Adrenal gland (tissue), 12 donors: ENCODE results near the gene FPGS. TPM values are rescaled to one million over a fixed set of nuclear protein-coding genes. Genes with fewer than 3 reads are reported as not detected.
"Not testable (repeated sequence)": the region's sequence is repeated elsewhere in the genome, so short reads cannot be mapped to it uniquely, and the experiment has no call there.

Experiments used
- DNase-seq, 7 donors: peaks; one replicate each; pipeline ENCODE4 v3.0.0-alpha.2; 2019 to 2020
- H3K27ac ChIP-seq, 5 donors: fragments of 200-600 bp; sonication (generic) in 4 of 5; 1 replicate in 3 of 5; 2 replicates in 2 of 5; pipeline versions ENCODE4 v1.5.1 to v1.8.0; 2016 to 2020; ENCODE audit warnings: mild to moderate bottlenecking in 1 of 5
- H3K27me3 ChIP-seq: fragments of 200-600 bp; 2 replicates; pipeline ENCODE4 v1.8.0; 2021
- H3K36me3 ChIP-seq, 2 donors: fragments of 200-600 bp; replicated peaks in 1 of 2; 1 replicate in 1 of 2; 2 replicates in 1 of 2; pipeline versions ENCODE4 v1.5.1 to v1.8.0; 2018 to 2022
- H3K4me1 ChIP-seq, 2 donors: fragments of 200-600 bp; replicated peaks in 1 of 2; 1 replicate in 1 of 2; 2 replicates in 1 of 2; pipeline versions ENCODE4 v1.5.1 to v1.8.0; 2018 to 2021
- H3K4me3 ChIP-seq, 4 donors: fragments of 200-600 bp; sonication (generic) in 3 of 4; one replicate each; pipeline ENCODE4 v1.5.1; 2016 to 2018
- H3K9me3 ChIP-seq, 3 donors: fragments of 200-600 bp; sonication (generic) in 1 of 3; replicated peaks in 1 of 3; 1 replicate in 2 of 3; 2 replicates in 1 of 3; pipeline versions ENCODE4 v1.5.1 to v1.8.0; 2016 to 2021
- POLR2A ChIP-seq, 2 donors: fragments of 450-650 bp; IDR thresholded peaks; one replicate each; pipeline ENCODE4 v1.6.1; 2017; ENCODE audit warnings: antibody characterized with exemption in 2 of 2, mild to moderate bottlenecking in 2 of 2, moderate library complexity in 1 of 2
- whole genome bisulfite sequencing, 4 donors: extraction: QIAGEN DNeasy Blood & Tissue Kit in 2 of 4; methylation state at CpG; one replicate each; pipeline versions ENCODE4 v1.1.5 to v1.1.7; 2013 to 2017; 5-methylcytosine and 5-hydroxymethylcytosine counted together
- intact Hi-C, 2 donors: fragments of 100-400 bp; cut with DNase I; formaldehyde crosslinking; loops; one replicate each; pipeline versions ENCODE4 v1.14.1 to v1.15.0; 2022 to 2023
- polyA plus RNA-seq, 3 donors: library from polyadenylated mRNA; stranded (reverse); fragments of 200-250 nt in 2 of 3; fragments of 350-450 nt in 1 of 3; fragmentation: Illumina TruSeq in 1 of 3; extraction: RNeasy Lipid Tissue Mini Kit (QIAGEN cat#74804) in 1 of 3; gene quantifications; one replicate each; pipeline ENCODE4 v1.2.3, GENCODE V29; 2013 to 2014
- total RNA-seq, 9 donors: library from RNA; depleted of rRNA in 4 of 9; stranded (reverse); fragments of >200 nt in 4 of 9; fragments of 120-200 nt in 1 of 9; fragmentation: NEBNext Ultra II Directional in 1 of 9; extraction: Animal tissue kit (Norgen Biotek cat#: 25700) in 1 of 9; gene quantifications; one replicate each; pipeline versions ENCODE4 v1.1.0 to v1.2.4, GENCODE V29; 2013 to 2023
- TF ChIP-seq, protein P1 (sequence below), 6 experiments: fragments of 450-650 bp in 4 of 6; fragments of 200-600 bp in 2 of 6; sonication (generic) in 1 of 6; IDR thresholded peaks; 1 replicate in 5 of 6; 2 replicates in 1 of 6; pipeline versions ENCODE4 v1.5.1 to v1.8.0; 2016 to 2021; ENCODE audit warnings: antibody characterized with exemption in 6 of 6, mild to moderate bottlenecking in 2 of 6, moderate library complexity in 1 of 6
- donor health status: healthy with polysubstance abuse.
- donor health status: Bipolar disorder and iron deficiency.
- donor health status: DM: yes; HTN: yes; CAD: no.
- donor health status: DM: no; HTN: no; CAD: no.
- donor health status: DM: no; HTN: no; CAD: no.
- donor health status: DM: yes; HTN: yes; CAD: no.

The FPGS gene
- total and polyA plus RNA-seq, 12 donors, result 31.1 to 359 (median 120) TPM

- intact Hi-C loops, result no loop called here
- 25 to 47% (median 42%) methylated on average over 5 to 18 of the region's 18 CpGs; no CpG with 5 or more reads in 1 of the 4 donors for WGBS, 4 donors
- peak; percentile 57 to 94 (median 90) for DNase-seq
Measured at GRCh38 chr9:127838375-127839078, 35.8 kb downstream of the FPGS start.

DNA sequence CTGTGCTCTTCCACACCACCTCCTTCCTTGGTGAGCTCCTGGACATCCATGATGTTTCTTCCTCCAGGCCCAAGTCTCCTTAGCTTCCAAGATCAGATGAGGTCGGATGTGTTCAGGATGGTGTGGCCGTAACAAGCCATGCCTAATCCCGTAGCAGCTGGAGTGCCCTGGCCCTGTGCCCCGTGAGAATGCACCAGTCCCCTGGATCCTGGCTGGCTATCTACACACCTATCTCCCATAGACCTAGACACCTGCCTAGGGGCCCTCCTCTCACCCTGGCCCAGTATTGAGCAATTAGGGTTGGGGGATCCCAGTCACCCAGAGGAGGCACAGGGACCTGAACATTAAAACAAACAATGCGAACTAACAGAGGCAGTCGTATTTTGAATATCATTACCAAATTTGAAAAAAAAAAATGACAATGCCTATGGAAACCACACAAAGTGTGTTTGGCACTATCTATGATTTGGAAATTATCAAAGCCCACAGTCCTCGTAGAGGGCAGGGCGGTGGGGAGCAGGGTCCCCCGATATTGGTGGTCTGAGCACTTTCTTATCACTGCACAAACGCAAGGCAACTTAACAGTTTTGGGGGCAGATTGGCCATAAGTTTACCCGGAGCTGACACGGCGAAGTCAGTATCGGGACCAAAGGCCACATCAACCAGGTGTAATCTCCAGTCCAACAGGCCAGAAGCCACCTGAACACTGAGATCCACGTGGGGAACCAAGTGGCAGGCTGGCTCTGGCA is 38.6 kb downstream of the FPGS start:
- H3K4me3 ChIP-seq, result no peak overlapping the region
- peaks cover 15 to 58% of the 10 kb centered on the region in 2 donors for H3K4me1 ChIP-seq
- H3K27ac ChIP-seq, result peak overlapping the region in 2 of 5 donors; percentile 89 to 94
- DNase-seq, result no peak
- H3K36me3 ChIP-seq, result peaks cover 0 to 11% of the 10 kb centered on the region in 2 donors
- no peaks in the 10 kb centered on the region for H3K27me3 ChIP-seq
- TF ChIP-seq, protein P1, sequence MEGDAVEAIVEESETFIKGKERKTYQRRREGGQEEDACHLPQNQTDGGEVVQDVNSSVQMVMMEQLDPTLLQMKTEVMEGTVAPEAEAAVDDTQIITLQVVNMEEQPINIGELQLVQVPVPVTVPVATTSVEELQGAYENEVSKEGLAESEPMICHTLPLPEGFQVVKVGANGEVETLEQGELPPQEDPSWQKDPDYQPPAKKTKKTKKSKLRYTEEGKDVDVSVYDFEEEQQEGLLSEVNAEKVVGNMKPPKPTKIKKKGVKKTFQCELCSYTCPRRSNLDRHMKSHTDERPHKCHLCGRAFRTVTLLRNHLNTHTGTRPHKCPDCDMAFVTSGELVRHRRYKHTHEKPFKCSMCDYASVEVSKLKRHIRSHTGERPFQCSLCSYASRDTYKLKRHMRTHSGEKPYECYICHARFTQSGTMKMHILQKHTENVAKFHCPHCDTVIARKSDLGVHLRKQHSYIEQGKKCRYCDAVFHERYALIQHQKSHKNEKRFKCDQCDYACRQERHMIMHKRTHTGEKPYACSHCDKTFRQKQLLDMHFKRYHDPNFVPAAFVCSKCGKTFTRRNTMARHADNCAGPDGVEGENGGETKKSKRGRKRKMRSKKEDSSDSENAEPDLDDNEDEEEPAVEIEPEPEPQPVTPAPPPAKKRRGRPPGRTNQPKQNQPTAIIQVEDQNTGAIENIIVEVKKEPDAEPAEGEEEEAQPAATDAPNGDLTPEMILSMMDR (IDR thresholded peaks at IDR 0.05), result no peak
- TF ChIP-seq POLR2A (IDR thresholded peaks at IDR 0.05), result no peak
- no peaks in the 10 kb centered on the region for H3K9me3 ChIP-seq
- intact Hi-C loops, result no loop called here
- 80 to 84% (median 83%) methylated on average over 10 to 15 of the region's 15 CpGs for WGBS, 4 donors

More at GRCh38 chr9:127838375-127839078, 35.8 kb downstream of the FPGS start:
- Histone ChIP-seq H3K9me3 (no peaks in the 10 kb centered on the region), H3K27ac (peak overlapping the region in 4 of 5 donors; percentile 63 to 94 (median 86)), H3K4me1 (peaks cover 19 to 72% of the 10 kb centered on the region in 2 donors), H3K27me3 (no peaks in the 10 kb centered on the region), H3K36me3 (peaks cover 0 to 11% of the 10 kb centered on the region in 2 donors), H3K4me3 (no peak overlapping the region)
- TF ChIP-seq POLR2A (IDR thresholded peaks at IDR 0.05), result peak; percentile 52 to 54
- TF ChIP-seq, protein P1 (IDR thresholded peaks at IDR 0.05), result no peak

- intact Hi-C loops, result no loop called here
- WGBS, 4 donors, result 57 to 80% (median 69%) methylated on average over 13 to 16 of the region's 16 CpGs
- TF ChIP-seq, protein P1 (IDR thresholded peaks at IDR 0.05), result no peak
- TF ChIP-seq POLR2A (IDR thresholded peaks at IDR 0.05), result no peak
- Histone ChIP-seq H3K27me3 (no peaks in the 10 kb centered on the region), H3K36me3 (peaks cover 0 to 11% of the 10 kb centered on the region in 2 donors), H3K4me3 (no peak overlapping the region), H3K9me3 (no peaks in the 10 kb centered on the region), H3K27ac (peak overlapping the region in 4 of 5 donors; percentile 27 to 89 (median 64)), H3K4me1 (peaks cover 0 to 38% of the 10 kb centered on the region in 2 donors)
- DNase-seq, result peak in 4 of 7 donors; percentile 45 to 74 (median 55)
Measured at GRCh38 chr9:127844821-127845359, 42.2 kb downstream of the FPGS start.

DNA sequence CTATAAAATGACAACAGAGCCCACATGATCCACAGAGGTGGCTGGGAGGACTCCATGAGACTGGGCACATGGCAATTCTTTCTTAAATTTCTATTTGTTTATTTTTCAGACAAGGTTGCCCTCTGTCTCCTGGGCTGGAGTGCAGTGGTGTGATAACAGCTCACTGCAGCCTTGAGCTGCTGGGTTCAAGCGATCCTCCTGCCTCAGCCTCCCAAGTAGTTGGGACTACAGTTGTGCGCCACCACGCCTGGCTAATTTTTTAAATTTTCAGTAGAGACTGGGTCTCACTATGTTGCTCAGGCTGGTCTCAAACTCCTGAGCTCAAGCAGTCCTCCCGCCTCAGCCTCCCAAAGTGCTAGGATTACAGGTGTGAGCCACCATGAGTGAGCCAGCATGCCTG is 42.9 kb downstream of the FPGS start:
- intact Hi-C loops, DNase-seq, H3K9me3 ChIP-seq, H3K27me3 ChIP-seq: not testable (repeated sequence)
- Histone ChIP-seq H3K27ac (peak overlapping the region in 4 of 5 donors; percentile 31 to 89 (median 64)), H3K4me3 (peak overlapping the region in 1 of 4 donors; percentile 7), H3K4me1 (peaks cover 0 to 31% of the 10 kb centered on the region in 2 donors), H3K36me3 (peaks cover 0 to 11% of the 10 kb centered on the region in 2 donors)
- WGBS, 4 donors, result 87 to 100% (median 96%) methylated on average over 4 of the region's 4 CpGs
